ENCODE data around the gene UBAP1. TPM values are rescaled to one million over a fixed set of nuclear protein-coding genes. Genes with fewer than 3 reads are reported as not detected.
"Not testable (repeated sequence)": the region's sequence is repeated elsewhere in the genome, so short reads cannot be mapped to it uniquely, and the experiment has no call there.

UBAP1 gene
- polyA plus RNA-seq, 4 donors = 52.2 to 62.4 (median 56.1) TPM

DNA sequence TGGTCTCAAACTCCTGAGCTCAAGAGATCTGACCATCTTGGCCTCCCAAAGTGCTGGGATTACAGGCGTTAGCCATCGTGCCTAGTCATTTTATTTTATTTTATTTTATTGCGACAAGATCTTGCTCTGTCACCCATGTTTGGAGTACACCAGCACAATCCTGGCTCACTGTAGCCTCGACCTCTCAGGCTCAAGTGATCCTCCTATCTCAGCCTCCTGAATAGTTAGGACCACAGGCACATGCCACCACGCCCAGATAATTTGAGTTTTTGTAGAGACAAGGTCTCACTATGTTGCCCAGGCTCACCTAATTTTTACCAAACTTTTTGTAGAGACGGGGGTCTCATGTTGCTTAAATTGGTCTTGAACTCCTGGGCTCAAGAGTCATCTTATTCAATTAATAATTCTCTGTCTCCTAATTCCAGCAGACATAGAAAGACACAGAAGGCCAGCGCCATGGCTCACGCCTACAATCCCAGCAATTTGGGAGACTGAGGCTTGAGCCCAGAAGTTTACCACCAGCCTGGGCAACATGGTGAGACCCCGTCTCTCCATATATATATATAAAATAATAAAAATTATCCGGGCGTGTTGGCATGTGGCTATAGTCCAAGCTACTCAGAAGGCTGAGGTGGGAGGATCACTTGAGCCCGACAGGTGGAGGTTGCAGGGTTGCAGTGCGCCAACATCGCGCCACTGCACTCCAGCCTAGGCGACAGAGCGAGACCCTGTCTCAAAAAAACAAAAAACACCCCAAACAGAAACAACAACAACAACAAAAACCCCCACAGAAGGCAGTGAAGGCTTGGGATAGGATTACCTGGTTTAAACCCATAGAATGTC, 1.0 kb upstream of the UBAP1 start:
- DNase-seq (ENCODE audit: low read depth in 4 of 4, low spot score in 2 of 4) = no peak

DNA sequence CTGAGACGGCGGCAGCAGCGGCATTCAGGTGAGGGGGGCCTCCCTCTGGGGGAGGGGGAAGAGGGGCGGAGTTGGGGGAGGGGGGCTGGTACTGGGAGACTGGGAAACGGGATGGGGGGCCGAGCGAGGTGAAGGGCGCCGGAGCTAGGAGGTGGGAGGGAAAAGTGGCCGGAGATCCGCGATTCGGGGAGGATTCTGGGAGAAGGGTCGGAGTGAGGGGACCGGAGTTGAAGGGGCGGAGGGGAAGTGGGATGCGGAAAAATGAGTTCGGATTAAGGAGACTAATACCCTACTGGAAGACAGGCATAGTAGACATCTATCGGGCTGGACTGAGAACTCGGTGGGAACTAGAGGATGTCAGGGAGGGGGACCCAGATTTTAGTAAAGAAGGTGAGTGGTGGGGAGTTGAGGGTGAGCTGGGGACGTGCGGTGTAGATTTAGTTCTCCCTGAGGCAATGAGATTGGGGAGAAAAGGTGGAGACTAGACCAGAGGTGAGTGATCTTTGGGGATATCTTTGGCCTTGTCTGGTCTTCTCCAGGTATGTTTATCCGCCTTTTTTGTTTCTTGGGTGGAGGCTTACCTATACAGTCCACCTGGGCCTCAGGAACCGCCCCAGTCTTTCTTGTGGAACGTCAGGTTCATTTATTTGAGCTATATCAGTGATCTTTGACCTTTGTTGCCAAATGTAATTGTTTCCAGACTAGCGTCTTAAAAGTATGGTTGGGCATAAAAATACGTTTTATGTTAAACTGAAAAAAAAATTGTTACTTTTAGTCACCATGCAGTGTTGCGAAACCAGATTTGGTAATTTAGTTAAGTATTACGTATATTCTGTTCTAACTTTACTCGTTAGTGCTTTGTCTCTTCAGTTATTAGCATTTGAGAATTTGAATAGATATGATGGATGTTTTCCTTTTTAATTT, 632 bp downstream of the UBAP1 start:
- peak; percentile 28 to 70 (median 61) for DNase-seq (ENCODE audit: low read depth in 4 of 4, low spot score in 2 of 4)

DNA sequence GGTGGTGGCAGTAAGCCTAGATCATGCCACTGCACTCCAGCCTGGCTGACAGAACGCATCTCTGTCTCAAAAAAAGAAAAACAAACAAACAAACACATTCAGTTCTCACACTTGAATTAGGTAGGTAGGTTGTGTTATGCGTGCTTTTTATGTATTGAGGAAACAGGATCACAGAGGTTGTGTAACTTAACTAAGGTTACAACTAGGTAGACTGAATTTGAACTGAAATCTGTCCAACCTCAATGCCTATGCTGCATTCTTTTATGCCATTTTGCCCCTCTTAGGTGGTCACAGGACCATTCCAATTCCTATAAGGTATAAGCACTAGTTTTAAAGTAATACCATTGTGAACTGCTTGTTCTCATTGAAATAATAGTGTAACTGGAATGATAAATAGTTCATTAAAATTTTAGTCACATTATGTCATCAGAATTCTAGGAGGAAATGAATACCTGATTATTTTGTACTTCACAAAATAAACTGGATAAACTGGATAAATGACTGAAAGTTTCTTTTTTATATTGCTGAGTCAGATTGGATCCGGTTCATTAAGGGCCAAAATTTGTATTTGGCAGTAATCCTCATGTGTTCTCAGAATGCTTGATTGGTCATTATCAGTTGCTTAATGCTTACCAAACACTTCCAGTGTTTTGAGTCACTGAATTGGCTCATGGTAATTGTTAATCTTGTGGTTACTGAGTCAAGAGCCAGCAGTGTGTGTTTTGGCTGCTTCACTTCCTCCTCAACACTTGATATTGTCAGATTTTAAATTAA, 7.1 kb downstream of the UBAP1 start:
- no peak for DNase-seq (ENCODE audit: low read depth in 4 of 4, low spot score in 2 of 4)

DNA sequence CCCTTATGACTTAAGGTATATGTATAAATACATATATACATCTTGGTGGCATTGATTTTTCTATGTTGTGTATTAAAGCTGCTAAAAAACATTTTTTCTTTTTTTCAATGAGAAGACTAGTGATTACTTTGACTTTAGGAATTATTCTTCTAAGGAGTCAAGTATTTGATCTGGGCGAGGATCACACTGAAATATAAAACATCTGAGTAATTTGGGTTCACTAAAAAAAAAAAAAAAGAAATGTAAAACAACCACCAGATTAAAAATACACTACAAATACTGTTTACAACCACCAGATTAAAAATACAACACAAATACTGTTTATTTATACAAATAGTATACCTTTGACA, 9.0 kb downstream of the UBAP1 start:
- DNase-seq (ENCODE audit: low read depth in 4 of 4, low spot score in 2 of 4) = no peak

DNA sequence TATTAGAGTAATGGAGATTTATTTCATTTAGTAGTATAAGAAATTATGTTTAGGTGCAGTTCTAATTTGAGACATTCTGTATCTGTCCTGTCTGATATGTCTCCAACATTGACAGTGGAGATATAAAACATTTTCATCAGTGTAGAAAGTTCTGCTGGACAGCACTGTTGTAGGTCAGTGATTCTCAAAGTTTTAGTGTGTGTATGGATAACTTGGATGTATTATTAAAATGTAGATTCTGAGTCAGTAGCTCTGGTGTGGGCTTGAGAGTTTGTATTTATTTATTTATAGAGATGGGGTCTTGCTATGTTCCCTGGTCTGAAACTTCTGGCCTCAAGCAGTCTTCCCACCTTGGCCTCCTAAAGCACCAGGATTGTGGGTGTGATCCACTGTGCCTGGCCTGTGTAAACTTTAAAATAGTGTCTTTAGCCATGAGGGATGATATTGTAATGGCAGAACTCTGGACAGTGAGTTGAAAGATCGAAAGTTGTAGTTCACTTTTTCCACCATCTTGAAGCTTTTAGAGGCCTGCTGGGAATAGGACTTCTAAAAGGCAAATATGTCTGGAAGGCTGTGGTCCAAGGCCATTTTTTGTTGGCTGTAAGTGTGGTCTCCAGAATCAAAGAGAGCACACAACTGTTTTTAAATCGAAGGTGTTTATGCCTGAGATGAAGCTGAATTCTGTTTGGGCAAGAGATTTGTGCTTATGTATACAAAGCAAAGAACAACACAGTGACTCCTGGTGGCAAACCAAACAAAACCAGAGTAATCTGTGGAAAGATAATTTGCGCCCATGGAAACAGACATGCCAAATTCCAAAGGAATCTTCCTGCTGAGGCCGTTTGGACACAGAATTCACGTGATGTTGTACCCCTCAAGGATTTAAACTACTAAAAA, 12.4 kb downstream of the UBAP1 start:
- no peak for DNase-seq (ENCODE audit: low read depth in 4 of 4, low spot score in 2 of 4)

DNA sequence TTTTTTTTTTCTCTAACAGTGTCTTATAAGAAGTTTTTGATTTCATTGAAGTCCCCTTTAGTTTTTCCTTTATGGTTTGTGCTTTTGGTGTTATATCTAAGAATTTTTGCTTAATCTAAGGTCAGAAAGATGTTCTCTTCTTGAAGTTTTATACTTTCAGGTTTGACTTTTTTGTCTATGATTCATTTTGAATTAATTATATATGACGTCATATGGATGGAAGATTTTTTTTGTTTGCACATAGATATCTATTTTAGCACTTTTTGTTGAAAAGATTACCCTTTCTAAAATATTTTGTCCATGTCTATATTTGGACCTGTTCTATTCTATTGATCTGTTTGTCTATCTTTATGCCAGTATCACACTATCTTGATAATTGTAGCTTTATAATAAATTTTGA, 16.3 kb downstream of the UBAP1 start:
- DNase-seq (ENCODE audit: low read depth in 4 of 4, low spot score in 2 of 4) = no peak

DNA sequence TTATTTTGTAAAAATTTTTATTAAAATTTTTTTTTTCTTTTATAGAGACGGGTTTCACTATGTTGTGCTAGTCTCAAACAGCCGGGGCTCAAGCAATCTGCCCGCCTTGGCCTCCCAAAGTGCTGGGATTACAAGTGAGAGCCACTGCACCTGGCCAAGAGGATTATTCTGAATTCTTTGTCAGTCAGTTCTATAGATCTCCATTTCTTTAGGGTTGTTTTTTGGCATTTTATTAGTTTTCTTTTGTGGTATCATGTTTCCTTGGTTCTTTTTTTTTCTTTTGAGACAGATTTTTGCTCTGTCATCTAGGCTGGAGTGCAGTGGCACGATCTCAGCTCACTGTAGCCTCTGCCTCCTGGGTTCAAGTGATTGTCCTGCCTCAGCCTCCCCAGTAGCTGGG, 18.4 kb downstream of the UBAP1 start:
- not testable (repeated sequence) for DNase-seq (ENCODE audit: low read depth in 4 of 4, low spot score in 2 of 4)

DNA sequence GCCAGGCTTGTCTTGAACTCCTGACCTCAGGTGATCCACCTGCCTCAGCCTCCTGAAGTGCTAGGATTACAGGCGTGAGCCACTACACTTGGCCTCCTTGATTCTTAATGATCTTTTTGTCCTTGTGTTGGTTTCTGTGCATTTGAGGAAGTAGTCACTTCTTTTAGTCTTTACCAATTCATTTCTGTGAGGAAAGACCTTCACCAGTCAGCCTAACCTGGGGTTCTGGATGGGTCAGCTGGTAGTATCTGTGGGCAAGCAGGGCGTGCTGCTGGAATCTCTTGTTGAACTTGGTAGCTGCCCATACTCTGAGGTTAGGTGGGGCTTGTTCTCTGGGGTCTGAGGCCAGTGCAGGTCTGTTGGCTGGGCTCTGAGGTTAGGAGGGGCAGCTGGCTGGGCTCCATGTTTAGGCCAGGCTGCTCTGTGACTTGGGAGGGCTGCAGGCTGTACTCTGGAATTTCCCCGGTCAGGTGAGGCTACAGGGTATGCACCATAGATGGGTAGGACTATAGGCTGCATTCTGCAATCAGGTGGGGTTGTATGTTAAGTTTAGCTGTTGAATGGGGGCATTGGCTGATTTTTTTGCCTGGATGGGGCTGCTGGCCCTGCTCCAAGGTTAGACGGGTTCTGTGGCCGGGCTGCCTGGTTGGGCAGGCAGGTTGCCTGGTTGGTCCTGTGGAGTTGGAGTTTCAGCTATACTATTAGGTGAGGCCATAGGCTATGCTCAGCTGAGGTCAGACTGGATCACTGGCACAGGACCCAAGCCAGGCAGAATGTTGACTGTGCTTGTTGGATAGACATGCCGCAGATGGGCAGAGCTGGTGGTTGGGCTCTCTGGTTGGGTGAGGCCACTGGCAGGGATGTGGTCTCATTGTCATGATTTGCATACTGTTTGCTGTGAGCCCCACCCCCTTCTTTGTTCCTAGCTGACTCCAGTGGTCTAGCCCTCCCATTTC, 19.2 kb downstream of the UBAP1 start:
- no peak for DNase-seq (ENCODE audit: low read depth in 4 of 4, low spot score in 2 of 4)

DNA sequence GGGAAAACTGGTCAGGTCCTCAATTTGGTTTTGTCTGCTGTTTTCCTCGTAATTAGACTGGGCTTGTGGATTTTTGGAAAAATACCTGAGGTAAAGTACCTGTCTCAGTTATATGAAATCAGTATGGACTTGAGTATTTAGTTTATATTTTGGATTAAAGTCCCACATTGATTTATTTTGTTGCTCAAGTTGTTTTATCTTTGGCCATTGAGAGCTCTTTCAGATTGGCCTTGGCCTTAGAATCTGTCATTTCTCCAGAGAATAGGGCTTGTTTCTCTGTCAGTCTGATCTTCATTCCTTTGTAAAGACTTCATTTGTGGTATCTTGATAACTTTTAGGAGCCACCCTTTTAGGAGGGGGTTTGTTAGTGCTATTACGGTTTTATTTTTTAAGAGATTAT, 21.2 kb downstream of the UBAP1 start:
- no peak for DNase-seq (ENCODE audit: low read depth in 4 of 4, low spot score in 2 of 4)

DNA sequence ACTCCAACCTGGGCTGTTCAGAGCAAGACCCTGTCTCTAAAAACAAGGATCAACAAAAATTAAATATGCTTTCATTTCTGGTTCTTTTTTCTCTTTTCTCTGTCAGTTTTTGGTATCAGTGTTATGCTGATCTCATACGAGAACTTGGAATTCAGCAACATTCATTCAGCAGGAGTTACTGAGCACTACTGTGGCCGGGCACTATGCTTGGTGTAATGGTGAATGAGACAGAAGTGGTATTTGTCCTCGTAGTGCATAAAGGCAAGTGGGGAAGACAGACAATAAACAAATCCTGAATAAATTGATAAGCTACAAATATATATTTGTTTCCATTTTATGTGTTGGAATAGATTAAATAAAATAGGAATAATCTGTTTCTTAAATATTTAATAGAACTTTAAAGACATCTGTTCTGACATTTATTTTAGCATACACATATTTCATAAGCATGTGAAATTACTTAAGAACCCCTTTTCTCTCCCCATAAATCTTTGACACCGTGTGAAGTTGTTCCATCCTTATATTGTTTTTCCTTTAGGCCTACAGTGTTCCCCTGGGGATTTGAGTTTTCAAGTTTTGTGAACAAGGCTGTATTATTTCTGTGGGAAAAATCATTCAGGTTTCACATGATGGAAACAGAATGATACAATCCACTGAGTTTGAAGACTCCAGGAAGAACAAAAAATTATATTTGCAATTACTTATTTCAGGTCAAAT, 24.6 kb downstream of the UBAP1 start:
- DNase-seq (ENCODE audit: low read depth in 4 of 4, low spot score in 2 of 4) = no peak

DNA sequence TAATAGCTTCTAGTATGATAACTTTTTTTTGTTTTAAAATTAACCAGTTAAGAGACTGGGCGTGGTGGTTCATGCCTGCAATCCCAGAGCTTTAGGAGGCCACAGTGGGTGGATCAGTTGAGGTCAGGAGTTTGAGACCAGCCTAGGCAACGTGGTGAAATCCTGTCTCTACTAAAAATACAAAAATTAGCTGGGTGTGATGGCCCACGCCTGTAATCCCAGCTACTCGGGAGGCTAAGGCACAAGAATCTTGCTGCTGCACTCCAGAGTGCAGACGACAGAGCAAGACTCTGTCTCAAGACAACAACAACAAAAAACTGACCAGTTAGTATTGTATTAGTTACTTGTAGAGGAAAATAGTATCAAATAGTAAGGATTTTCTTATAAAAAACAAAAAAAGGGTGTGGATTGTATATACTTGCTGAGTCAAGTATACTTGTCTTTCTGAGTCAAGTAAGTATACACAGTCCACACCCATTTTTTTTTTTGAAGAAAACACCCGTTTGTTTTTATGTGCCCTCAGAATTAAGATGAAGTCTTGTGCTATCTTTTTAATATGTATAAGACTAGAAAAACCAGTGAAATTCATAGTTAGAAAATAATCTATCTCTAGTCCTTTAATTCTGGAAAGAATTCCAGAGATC, 25.3 kb downstream of the UBAP1 start:
- DNase-seq (ENCODE audit: low read depth in 4 of 4, low spot score in 2 of 4) = no peak

DNA sequence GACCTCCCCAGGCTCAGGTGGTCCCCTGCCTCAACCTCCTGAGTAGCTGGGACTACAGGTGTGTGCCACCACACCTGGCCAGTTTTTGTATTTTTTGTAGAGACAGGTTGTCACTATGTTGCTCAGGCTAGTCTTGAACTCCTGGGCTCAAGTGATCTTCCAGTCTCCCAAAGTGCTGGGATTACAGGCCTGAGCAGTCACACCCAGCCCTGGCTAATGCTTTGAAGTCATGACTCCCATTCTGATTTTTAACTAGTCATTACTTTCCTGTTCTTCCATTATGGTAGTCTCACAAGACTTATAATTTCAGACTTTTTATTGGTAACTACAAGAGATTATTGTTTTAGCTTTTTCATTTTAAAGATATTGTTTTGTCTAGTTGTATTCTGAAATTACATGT, 26.3 kb downstream of the UBAP1 start:
- no peak for DNase-seq (ENCODE audit: low read depth in 4 of 4, low spot score in 2 of 4)

DNA sequence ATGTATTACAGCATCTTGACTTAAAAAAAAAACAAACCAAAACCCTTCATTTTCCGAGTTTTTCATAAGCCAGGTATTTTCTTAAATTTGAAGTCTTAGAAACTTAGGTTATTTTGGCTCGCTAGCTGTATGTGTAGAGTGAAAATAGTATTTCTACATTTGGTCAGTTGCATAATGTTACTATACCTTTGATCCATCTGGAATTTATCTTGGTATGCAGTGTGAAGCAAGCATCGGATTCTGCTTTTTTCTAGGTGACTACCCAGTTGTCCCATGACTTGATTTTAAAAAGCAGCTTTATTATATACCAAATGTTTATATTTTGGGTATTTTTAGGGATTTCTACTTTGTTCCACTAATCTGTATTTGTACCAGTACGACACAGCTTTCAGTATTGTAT, 27.7 kb downstream of the UBAP1 start:
- DNase-seq (ENCODE audit: low read depth in 4 of 4, low spot score in 2 of 4) = no peak

DNA sequence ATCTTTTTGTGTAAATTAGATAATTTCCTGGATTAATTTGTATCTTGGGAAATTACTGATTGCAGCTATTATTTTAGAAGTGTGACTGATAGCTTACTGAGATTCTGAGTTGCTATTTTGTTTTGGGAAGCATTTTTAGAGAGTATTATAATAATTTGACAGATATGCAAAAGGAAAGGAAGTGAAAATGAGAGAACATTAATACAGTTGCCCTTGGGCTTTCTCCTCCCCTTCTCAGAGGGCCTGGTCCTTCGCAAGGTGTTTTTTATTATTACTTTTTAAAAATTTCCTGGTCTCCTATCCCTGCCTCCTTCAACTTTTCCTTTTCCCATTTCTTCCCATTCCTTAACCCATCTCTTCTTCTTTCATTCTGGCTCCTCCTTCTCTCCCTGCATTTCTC, 32.6 kb downstream of the UBAP1 start:
- DNase-seq (ENCODE audit: low read depth in 4 of 4, low spot score in 2 of 4) = no peak

DNA sequence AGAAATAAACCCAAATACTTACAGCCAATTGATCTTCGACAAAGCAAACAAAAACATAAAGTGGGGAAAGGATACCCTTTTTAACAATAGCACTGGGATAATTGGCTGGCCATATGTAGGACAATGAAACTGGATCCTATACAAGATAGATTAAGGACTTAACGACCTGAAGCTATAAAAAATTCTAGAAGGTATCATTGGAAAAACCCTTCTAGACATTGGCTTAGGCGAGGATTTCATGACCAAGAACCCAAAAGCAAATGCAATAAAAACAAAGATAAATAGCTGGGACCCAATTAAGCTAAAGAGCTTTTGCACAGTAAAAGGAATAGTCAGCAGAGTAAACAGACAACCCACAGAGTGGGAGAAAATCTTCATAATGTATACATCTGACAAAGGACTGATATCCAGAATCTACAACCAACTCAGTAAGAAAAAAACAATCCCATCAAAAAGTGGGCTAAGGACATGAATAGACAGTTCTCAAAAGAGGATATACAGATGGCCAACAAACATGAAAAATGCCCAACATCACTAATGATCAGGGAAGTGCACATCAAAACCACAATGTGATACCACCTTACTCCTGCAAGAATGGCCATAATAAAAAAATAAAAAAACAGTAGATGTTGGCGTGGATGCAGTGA, 35.6 kb downstream of the UBAP1 start:
- not testable (repeated sequence) for DNase-seq (ENCODE audit: low read depth in 4 of 4, low spot score in 2 of 4)

DNA sequence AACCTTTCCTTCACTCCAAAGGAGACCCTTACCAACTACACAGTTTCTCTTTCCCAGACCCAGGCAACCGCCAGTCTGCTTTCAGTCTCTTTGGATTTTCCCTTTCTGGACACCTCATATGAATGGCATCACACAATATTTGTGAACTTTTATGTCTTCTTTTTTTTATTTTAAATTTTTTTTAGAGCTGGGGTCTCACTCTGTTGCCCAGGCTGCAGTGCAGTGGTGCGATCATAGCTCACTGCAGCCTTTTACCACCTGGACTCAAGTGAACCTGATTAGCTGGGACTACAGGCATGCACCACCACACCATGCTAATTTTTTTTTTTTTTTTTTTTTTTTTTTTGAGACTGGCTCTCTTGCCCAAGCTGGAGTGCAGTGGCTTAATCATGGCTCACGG, 37.5 kb downstream of the UBAP1 start:
- no peak for DNase-seq (ENCODE audit: low read depth in 4 of 4, low spot score in 2 of 4)

DNA sequence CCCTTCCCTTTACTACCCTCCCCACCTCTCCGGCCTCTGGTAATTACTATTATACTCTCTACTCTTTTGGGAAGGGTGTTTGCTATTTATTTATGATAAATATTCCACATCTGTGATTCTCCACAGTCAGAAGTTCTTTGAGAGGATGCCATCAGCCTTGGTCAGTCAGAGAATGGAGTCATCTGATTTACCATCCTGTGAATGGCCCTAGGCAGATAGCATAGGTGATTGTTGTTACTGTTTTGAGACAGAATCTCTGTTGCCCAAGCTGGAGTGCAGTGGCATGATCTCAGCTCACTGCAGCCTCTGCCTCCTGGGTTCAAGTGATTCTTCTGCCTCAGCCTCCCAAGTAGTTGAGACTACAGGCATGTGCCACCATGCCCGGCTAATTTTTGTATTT, 38.2 kb downstream of the UBAP1 start:
- DNase-seq (ENCODE audit: low read depth in 4 of 4, low spot score in 2 of 4) = not testable (repeated sequence)
